Calu3 (cell line): ENCODE measurements around the gene BCAT1. TPM values are rescaled to one million over a fixed set of nuclear protein-coding genes. Genes with fewer than 3 reads are reported as not detected.

Experiments
- BruUV-seq: library from RNA; stranded (reverse); fragments of 400-500 nt; replicated peaks from 2 replicates; lab custom pipeline; 2021; lab: Mats Ljungman, UMichigan
- CTCF ChIA-PET: fragments of 300-600 bp; sonication (Branson Sonifier 250); formaldehyde crosslinking; loops from one replicate; lab custom pipeline; 2022; ENCODE audit warnings: antibody characterized with exemption; lab: Charles Lee
- DNase-seq: peaks from one replicate; pipeline ENCODE4 v3.0.0; 2022
- H3K27ac Mint-ChIP-seq: one replicate; pipeline ENCODE4 v1.8.0; 2022; ENCODE audit warnings: mixed read lengths; ENCODE audit not compliant: unreplicated experiment
- H3K27me3 Mint-ChIP-seq: one replicate; pipeline ENCODE4 v1.8.0; 2022; ENCODE audit warnings: mixed read lengths; ENCODE audit not compliant: unreplicated experiment
- H3K36me3 Mint-ChIP-seq: one replicate; pipeline ENCODE4 v1.8.0; 2022; ENCODE audit warnings: mild to moderate bottlenecking, moderate library complexity, mixed read lengths; ENCODE audit not compliant: insufficient read depth, unreplicated experiment
- H3K4me1 Mint-ChIP-seq: one replicate; pipeline ENCODE4 v1.8.0; 2022; ENCODE audit warnings: mild to moderate bottlenecking, low read depth, mixed read lengths; ENCODE audit not compliant: unreplicated experiment
- H3K4me3 Mint-ChIP-seq: one replicate; pipeline ENCODE4 v1.8.0; 2022; ENCODE audit warnings: mild to moderate bottlenecking, low read depth, moderate library complexity, mixed read lengths; ENCODE audit not compliant: unreplicated experiment
- H3K9me3 Mint-ChIP-seq: one replicate; pipeline ENCODE4 v1.8.0; 2022; ENCODE audit warnings: low read depth, mixed read lengths; ENCODE audit not compliant: unreplicated experiment
- CTCF ChIP-seq: fragments of 200-600 bp; IDR thresholded peaks from one replicate; pipeline ENCODE4 v1.8.0; 2022; ENCODE audit warnings: antibody characterized with exemption; ENCODE audit not compliant: unreplicated experiment
- intact Hi-C: fragments of 100-400 bp; cut with micrococcal nuclease; formaldehyde crosslinking; loops from one replicate; pipeline ENCODE4 v1.10.0; 2022; ENCODE audit not compliant: unreplicated experiment
- total RNA-seq: library from RNA; stranded (reverse); gene quantifications from 2 replicates; pipeline ENCODE4 v1.2.3, GENCODE V29; 2022

BCAT1 gene
- total RNA-seq, 1 experiment from 2014 or later = 4.0 TPM

GRCh38 chr12:24776861-24777260 lies 172.0 kb downstream of the BCAT1 start:
- Mint-ChIP-seq H3K4me1 (no peaks in the 10 kb centered on the region), H3K4me3 (no peak overlapping the region), H3K27ac (no peak overlapping the region), H3K27me3 (no peaks in the 10 kb centered on the region), H3K9me3 (no peaks in the 10 kb centered on the region), H3K36me3 (no peaks in the 10 kb centered on the region)
- TF ChIP-seq CTCF = no peak
- BruUV-seq = no TSS peak
- DNase-seq = no peak
- intact Hi-C loops = loop anchor here (5.0 kb wide), 2 partner anchors 50 to 765 kb away; no protein-coding TSS in a partner anchor
- CTCF ChIA-PET = no interaction called here

- Mint-ChIP-seq H3K27ac (no peak overlapping the region), H3K9me3 (no peaks in the 10 kb centered on the region), H3K4me3 (no peak overlapping the region), H3K27me3 (no peaks in the 10 kb centered on the region), H3K4me1 (no peaks in the 10 kb centered on the region), H3K36me3 (no peaks in the 10 kb centered on the region)
- no TSS peak for BruUV-seq
- intact Hi-C loops = loop anchor here (5.0 kb wide), 2 partner anchors 48 to 763 kb away; no protein-coding TSS in a partner anchor
- CTCF ChIA-PET = no interaction called here
- TF ChIP-seq CTCF = no peak
- no peak for DNase-seq
Observed at GRCh38 chr12:24775073-24775472, 173.8 kb downstream of the BCAT1 start.

GRCh38 chr12:24773996-24774395 lies 174.9 kb downstream of the BCAT1 start:
- intact Hi-C loops = no loop called here
- H3K27me3 Mint-ChIP-seq = no peaks in the 10 kb centered on the region
- no peaks in the 10 kb centered on the region for H3K36me3 Mint-ChIP-seq
- TF ChIP-seq CTCF = no peak
- DNase-seq = no peak
- H3K4me1 Mint-ChIP-seq = no peaks in the 10 kb centered on the region
- BruUV-seq = no TSS peak
- H3K9me3 Mint-ChIP-seq = no peaks in the 10 kb centered on the region
- CTCF ChIA-PET = no interaction called here
- no peak overlapping the region for H3K27ac Mint-ChIP-seq
- H3K4me3 Mint-ChIP-seq = no peak overlapping the region

GRCh38 chr12:24772813-24773212 lies 176.1 kb downstream of the BCAT1 start:
- no peak for TF ChIP-seq CTCF
- no peaks in the 10 kb centered on the region for H3K9me3 Mint-ChIP-seq
- no peaks in the 10 kb centered on the region for H3K27me3 Mint-ChIP-seq
- DNase-seq = no peak
- no TSS peak for BruUV-seq
- no peaks in the 10 kb centered on the region for H3K4me1 Mint-ChIP-seq
- no peaks in the 10 kb centered on the region for H3K36me3 Mint-ChIP-seq
- CTCF ChIA-PET = no interaction called here
- no peak overlapping the region for H3K27ac Mint-ChIP-seq
- intact Hi-C loops = no loop called here
- no peak overlapping the region for H3K4me3 Mint-ChIP-seq
